ENCODE results near the gene DAAM1. TPM values are rescaled to one million over a fixed set of nuclear protein-coding genes. Genes with fewer than 3 reads are reported as not detected.
A peak's percentile ranks its signal among the peaks of the same experiment; 100 is the strongest.

Gene DAAM1
- 5.1 TPM for total RNA-seq

- Histone ChIP-seq H3K9me3 (ENCODE audit: low read depth, low read length) (no peaks in the 10 kb centered on the region), H3K4me1 (ENCODE audit: insufficient read depth, low read length) (peaks cover 16% of the 10 kb centered on the region), H3K27me3 (ENCODE audit: insufficient read depth, low read length) (peaks cover 19% of the 10 kb centered on the region), H3K4me3 (ENCODE audit: low read length) (peak within 1 kb of the TSS; percentile 76)
Observed at GRCh38 chr14:59188461-59189090, at the start of gene DAAM1. Gene DAAM1 (plus strand): TSS chr14:59188667. CDS start chr14:59263478, 74,811 bp downstream.

GRCh38 chr14:59139324-59139723 is 49.1 kb upstream of the DAAM1 start:
- Histone ChIP-seq H3K4me3 (ENCODE audit: low read length) (no peak overlapping the region), H3K27me3 (ENCODE audit: insufficient read depth, low read length) (no peaks in the 10 kb centered on the region), H3K9me3 (ENCODE audit: low read depth, low read length) (no peaks in the 10 kb centered on the region), H3K4me1 (ENCODE audit: insufficient read depth, low read length) (no peaks in the 10 kb centered on the region)

GRCh38 chr14:59140106-59140843 is 48.2 kb upstream of the DAAM1 start:
- Histone ChIP-seq H3K9me3 (ENCODE audit: low read depth, low read length) (no peaks in the 10 kb centered on the region), H3K4me1 (ENCODE audit: insufficient read depth, low read length) (no peaks in the 10 kb centered on the region), H3K27me3 (ENCODE audit: insufficient read depth, low read length) (no peaks in the 10 kb centered on the region), H3K4me3 (ENCODE audit: low read length) (no peak overlapping the region)

- H3K27me3 ChIP-seq (ENCODE audit: insufficient read depth, low read length): no peaks in the 10 kb centered on the region
- peaks cover 9% of the 10 kb centered on the region for H3K4me1 ChIP-seq (ENCODE audit: insufficient read depth, low read length)
- H3K4me3 ChIP-seq (ENCODE audit: low read length): no peak overlapping the region
- H3K9me3 ChIP-seq (ENCODE audit: low read depth, low read length): no peaks in the 10 kb centered on the region
Observed at GRCh38 chr14:59146484-59146883, 42.0 kb upstream of the DAAM1 start.

GRCh38 chr14:59147007-59147406 is 41.5 kb upstream of the DAAM1 start:
- Histone ChIP-seq H3K4me1 (ENCODE audit: insufficient read depth, low read length) (peaks cover 12% of the 10 kb centered on the region), H3K4me3 (ENCODE audit: low read length) (no peak overlapping the region), H3K27me3 (ENCODE audit: insufficient read depth, low read length) (no peaks in the 10 kb centered on the region), H3K9me3 (ENCODE audit: low read depth, low read length) (no peaks in the 10 kb centered on the region)

- Histone ChIP-seq H3K4me3 (ENCODE audit: low read length) (no peak overlapping the region), H3K4me1 (ENCODE audit: insufficient read depth, low read length) (peaks cover 12% of the 10 kb centered on the region), H3K27me3 (ENCODE audit: insufficient read depth, low read length) (no peaks in the 10 kb centered on the region), H3K9me3 (ENCODE audit: low read depth, low read length) (no peaks in the 10 kb centered on the region)
Observed at GRCh38 chr14:59148334-59148900, 40.0 kb upstream of the DAAM1 start.

GRCh38 chr14:59150990-59151389 is 37.5 kb upstream of the DAAM1 start:
- H3K9me3 ChIP-seq (ENCODE audit: low read depth, low read length): no peaks in the 10 kb centered on the region
- H3K4me3 ChIP-seq (ENCODE audit: low read length): no peak overlapping the region
- no peaks in the 10 kb centered on the region for H3K27me3 ChIP-seq (ENCODE audit: insufficient read depth, low read length)
- peaks cover 12% of the 10 kb centered on the region for H3K4me1 ChIP-seq (ENCODE audit: insufficient read depth, low read length)

GRCh38 chr14:59154373-59154772 is 34.1 kb upstream of the DAAM1 start:
- H3K9me3 ChIP-seq (ENCODE audit: low read depth, low read length): no peaks in the 10 kb centered on the region
- no peaks in the 10 kb centered on the region for H3K27me3 ChIP-seq (ENCODE audit: insufficient read depth, low read length)
- no peak overlapping the region for H3K4me3 ChIP-seq (ENCODE audit: low read length)
- H3K4me1 ChIP-seq (ENCODE audit: insufficient read depth, low read length): peaks cover 12% of the 10 kb centered on the region

- Histone ChIP-seq H3K4me1 (ENCODE audit: insufficient read depth, low read length) (peaks cover 10% of the 10 kb centered on the region), H3K27me3 (ENCODE audit: insufficient read depth, low read length) (no peaks in the 10 kb centered on the region), H3K9me3 (ENCODE audit: low read depth, low read length) (no peaks in the 10 kb centered on the region), H3K4me3 (ENCODE audit: low read length) (no peak overlapping the region)
Observed at GRCh38 chr14:59155886-59156285, 32.6 kb upstream of the DAAM1 start.

- Histone ChIP-seq H3K27me3 (ENCODE audit: insufficient read depth, low read length) (peaks cover 8% of the 10 kb centered on the region), H3K9me3 (ENCODE audit: low read depth, low read length) (no peaks in the 10 kb centered on the region), H3K4me1 (ENCODE audit: insufficient read depth, low read length) (peaks cover 7% of the 10 kb centered on the region), H3K4me3 (ENCODE audit: low read length) (no peak overlapping the region)
Observed at GRCh38 chr14:59159169-59159568, 29.3 kb upstream of the DAAM1 start.

- no peak overlapping the region for H3K4me3 ChIP-seq (ENCODE audit: low read length)
- H3K4me1 ChIP-seq (ENCODE audit: insufficient read depth, low read length): peaks cover 7% of the 10 kb centered on the region
- H3K27me3 ChIP-seq (ENCODE audit: insufficient read depth, low read length): peaks cover 8% of the 10 kb centered on the region
- no peaks in the 10 kb centered on the region for H3K9me3 ChIP-seq (ENCODE audit: low read depth, low read length)
Observed at GRCh38 chr14:59160506-59160905, 28.0 kb upstream of the DAAM1 start.

- no peak overlapping the region for H3K4me3 ChIP-seq (ENCODE audit: low read length)
- H3K4me1 ChIP-seq (ENCODE audit: insufficient read depth, low read length): peaks cover 7% of the 10 kb centered on the region
- H3K9me3 ChIP-seq (ENCODE audit: low read depth, low read length): no peaks in the 10 kb centered on the region
- H3K27me3 ChIP-seq (ENCODE audit: insufficient read depth, low read length): peaks cover 8% of the 10 kb centered on the region
Observed at GRCh38 chr14:59161561-59162175, 26.8 kb upstream of the DAAM1 start.

- Histone ChIP-seq H3K4me3 (ENCODE audit: low read length) (no peak overlapping the region), H3K4me1 (ENCODE audit: insufficient read depth, low read length) (peaks cover 7% of the 10 kb centered on the region), H3K9me3 (ENCODE audit: low read depth, low read length) (no peaks in the 10 kb centered on the region), H3K27me3 (ENCODE audit: insufficient read depth, low read length) (peaks cover 8% of the 10 kb centered on the region)
Observed at GRCh38 chr14:59166258-59166657, 22.2 kb upstream of the DAAM1 start.

- Histone ChIP-seq H3K4me3 (ENCODE audit: low read length) (no peak overlapping the region), H3K9me3 (ENCODE audit: low read depth, low read length) (no peaks in the 10 kb centered on the region), H3K4me1 (ENCODE audit: insufficient read depth, low read length) (no peaks in the 10 kb centered on the region), H3K27me3 (ENCODE audit: insufficient read depth, low read length) (no peaks in the 10 kb centered on the region)
Observed at GRCh38 chr14:59175404-59175803, 13.1 kb upstream of the DAAM1 start.

GRCh38 chr14:59176765-59177164 is 11.7 kb upstream of the DAAM1 start:
- Histone ChIP-seq H3K4me1 (ENCODE audit: insufficient read depth, low read length) (no peaks in the 10 kb centered on the region), H3K9me3 (ENCODE audit: low read depth, low read length) (no peaks in the 10 kb centered on the region), H3K4me3 (ENCODE audit: low read length) (no peak overlapping the region), H3K27me3 (ENCODE audit: insufficient read depth, low read length) (no peaks in the 10 kb centered on the region)

Measured in mononuclear cell (primary cell).